Left kidney (tissue), 2 donors: ENCODE data around the gene PRKN. TPM values are rescaled to one million over a fixed set of nuclear protein-coding genes. Genes with fewer than 3 reads are reported as not detected.

Experiments
- DNase-seq: peaks from one replicate; pipeline ENCODE4 v3.0.0-alpha.2; 2013
- polyA plus RNA-seq: library from polyadenylated mRNA; unstranded; fragments of 120-200 nt; gene quantifications from one replicate; pipeline ENCODE4 v1.2.1, GENCODE V29; 2013; ENCODE audit not compliant: insufficient read length

PRKN gene
- polyA plus RNA-seq, 1 donor = 7.7 TPM

- no peak for DNase-seq
Observed at GRCh38 chr6:161443848-161444247, 1283.7 kb downstream of the PRKN start.

GRCh38 chr6:161442420-161442819 is 1285.1 kb downstream of the PRKN start:
- DNase-seq = no peak

GRCh38 chr6:161440299-161440698 is 1287.3 kb downstream of the PRKN start:
- no peak for DNase-seq

GRCh38 chr6:161439093-161439492 is 1288.5 kb downstream of the PRKN start:
- DNase-seq = no peak

GRCh38 chr6:161438430-161439030 is 1289.0 kb downstream of the PRKN start:
- DNase-seq = no peak

- DNase-seq = no peak
Observed at GRCh38 chr6:161437851-161438250, 1289.7 kb downstream of the PRKN start.

- DNase-seq = no peak
Observed at GRCh38 chr6:161436106-161436876, 1291.3 kb downstream of the PRKN start.

DNA sequence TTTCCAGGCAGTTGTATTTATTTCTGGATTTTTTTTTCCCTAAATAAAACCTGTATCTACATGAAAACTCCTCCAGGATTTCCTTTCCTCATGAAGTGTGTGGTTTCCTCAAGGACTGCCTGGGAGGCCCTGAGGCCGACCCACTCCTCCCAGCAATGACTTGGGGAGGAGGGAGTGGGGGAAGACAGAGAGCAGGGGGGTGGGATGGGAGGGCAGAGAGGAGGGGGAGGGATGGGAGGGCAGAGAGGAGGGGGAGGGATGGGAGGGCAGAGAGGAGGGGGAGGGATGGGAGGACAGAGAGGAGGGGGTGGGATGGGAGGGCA is 1291.9 kb downstream of the PRKN start:
- DNase-seq = no peak

DNA sequence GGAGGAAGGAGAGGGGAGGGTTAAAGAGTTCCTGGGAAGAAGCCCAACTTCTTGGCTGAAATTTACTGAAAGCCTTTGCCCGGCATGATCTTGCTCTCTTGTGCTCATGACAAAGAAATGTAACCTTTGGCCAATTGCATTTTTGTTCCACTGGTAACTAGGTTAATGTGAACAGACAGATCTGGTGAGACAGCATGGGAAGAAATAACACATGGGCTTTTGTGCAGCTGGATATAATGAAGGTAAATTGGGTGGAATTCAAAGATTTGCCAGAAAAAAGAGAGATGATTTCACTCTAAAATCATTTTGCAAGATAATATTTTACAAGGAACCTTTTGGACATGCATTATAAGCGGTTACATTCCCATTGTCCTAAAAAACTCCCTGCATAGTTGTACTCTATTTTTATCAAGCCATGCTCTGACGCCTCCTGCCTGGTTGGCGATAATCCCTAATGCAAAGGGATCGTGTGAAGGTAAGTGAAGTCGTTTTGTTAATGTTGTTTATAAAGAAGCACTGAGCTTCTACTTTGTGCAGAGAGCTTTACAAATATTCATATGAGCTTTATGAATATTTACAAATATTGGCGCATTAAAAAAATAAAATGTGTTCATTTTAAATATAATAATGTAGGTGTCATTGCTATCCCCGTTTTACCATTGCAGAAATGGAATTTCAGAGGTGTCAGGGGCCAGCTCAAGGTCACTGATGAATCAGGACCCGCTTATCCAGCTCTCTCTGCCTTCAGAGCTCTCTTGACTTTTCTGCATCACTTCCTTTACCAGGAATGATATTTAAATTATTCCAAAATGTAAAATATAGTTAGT is 1292.4 kb downstream of the PRKN start:
- DNase-seq = no peak

DNA sequence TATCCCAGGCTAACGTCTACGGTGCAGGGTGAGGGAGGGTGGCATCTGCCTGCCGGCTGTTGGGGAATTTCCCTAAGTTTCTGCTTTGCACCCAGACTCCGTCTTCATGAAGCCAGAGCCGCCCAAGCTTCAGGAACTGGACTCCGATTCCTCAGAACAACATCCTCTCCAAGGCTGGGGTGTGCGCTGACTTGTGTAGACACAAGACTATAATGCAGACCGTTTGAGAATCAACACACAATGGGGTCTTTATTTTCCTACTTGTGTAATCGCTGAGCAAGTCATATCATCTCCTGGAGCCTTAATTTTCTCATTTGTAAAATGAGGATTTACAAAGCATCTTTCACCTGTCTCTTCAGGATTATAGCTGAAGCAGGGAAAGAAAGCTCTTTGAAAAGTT is 1293.2 kb downstream of the PRKN start:
- DNase-seq = no peak

DNA sequence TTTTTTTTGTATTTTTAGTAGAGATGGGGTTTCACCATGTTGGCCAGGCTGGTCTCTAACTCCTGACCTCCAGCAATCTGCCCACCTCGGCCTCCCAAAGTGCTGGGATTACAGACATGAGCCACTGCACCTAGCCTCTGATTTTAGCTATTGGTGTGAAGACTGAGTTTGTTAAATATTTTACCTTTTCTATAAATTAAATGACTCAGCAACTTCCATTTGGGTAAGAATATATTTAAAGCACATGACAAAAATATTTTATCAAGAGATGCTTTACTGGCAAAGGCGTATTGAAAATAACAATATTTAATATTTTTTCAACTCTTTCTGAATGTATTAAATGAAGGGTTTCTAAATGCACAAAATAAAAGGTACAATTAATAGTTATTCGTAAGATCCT is 1295.0 kb downstream of the PRKN start:
- DNase-seq = no peak

- no peak for DNase-seq
Observed at GRCh38 chr6:161429921-161430490, 1297.6 kb downstream of the PRKN start.

DNA sequence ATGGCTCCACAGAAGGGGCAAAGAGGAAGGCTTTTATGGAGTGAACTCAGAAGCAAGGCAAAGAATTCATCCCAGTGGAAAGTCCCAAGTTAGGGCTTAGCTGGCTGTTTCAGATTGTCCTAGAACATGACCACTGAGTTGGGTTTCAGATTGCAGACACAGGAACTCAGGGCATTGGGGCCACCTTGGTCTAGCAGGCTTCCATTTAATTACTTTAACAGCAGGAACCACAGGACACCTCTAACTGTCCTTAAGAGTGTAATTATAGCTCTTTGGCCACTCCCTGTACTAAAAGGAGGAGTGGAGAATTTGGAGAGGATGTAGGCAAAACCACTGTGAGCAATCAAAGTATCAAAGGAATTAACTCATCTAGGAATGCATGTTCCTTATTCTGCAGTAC is 1303.1 kb downstream of the PRKN start:
- DNase-seq = no peak

DNA sequence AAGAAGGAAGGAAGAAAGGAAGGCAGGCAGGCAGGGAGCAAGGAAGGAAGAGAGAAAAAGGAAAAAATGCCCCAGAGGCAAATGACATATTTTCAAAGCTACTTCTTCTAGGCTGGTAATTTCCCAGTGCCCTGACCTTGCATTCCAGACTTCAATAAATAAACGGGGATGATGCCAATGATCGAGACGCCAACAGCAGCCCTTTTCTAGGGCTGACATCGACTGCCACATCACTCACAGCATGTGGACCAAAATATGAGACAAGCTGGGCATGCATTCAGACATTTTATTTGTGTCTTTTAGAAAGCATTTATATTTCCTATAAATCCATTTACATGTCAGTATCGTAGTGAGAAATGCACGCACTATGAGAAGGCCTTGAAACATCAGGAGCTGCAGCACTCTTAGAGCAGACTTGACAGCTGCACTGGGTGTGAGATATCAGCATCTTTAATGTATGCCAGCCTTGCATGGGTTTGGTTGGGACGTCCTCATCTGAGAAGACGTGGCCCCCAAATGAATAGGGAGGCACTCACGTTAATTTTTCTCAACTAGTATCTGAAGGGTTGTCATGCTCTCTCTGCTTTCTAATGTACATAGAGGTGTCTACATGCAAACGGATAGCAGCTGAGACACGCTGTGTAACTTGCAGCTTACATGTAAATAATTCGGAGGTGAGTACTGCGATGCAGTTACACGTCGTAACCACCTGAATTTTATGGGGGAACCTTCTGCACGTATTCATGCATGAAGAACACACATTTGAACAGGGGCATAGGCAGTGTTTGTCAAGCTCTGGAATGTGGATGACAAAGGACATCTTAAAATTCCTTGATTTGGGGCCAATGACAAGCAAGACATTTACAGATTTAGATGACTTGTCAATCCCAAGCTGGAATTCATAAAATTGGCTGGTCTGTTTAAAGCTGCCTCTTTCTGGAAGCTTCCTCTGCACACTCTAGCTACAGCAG is 1304.6 kb downstream of the PRKN start:
- no peak for DNase-seq

- peak; percentile 92 for DNase-seq
Observed at GRCh38 chr6:161418463-161418945, 1309.1 kb downstream of the PRKN start.

- no peak for DNase-seq
Observed at GRCh38 chr6:161417717-161418462, 1309.7 kb downstream of the PRKN start.

DNA sequence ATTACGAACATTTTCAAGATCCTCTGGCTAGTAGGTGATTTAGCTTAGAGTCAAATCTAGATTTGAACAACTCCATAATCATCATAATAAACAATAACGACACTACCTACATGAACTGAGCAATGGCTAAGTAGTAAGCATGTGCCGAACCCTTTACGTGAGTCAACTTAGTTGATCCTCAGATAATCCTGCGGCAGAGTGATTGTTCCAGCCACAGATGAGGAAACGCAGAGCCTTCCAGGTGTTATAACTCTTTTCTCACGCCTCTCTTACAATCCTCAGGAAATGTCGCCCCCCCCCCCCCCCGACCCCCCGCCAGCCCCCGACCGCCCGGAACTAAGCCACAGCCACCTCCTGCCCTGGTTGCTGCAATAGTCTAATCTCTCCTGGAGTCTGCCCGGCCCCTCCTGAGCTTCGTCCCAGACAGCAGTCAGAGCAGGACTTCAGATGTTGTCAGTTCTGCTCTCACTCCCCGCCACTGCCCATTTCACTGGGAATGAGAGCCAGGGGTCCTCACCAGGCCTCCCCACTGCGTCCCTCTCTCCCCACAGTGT is 1312.2 kb downstream of the PRKN start:
- no peak for DNase-seq

DNA sequence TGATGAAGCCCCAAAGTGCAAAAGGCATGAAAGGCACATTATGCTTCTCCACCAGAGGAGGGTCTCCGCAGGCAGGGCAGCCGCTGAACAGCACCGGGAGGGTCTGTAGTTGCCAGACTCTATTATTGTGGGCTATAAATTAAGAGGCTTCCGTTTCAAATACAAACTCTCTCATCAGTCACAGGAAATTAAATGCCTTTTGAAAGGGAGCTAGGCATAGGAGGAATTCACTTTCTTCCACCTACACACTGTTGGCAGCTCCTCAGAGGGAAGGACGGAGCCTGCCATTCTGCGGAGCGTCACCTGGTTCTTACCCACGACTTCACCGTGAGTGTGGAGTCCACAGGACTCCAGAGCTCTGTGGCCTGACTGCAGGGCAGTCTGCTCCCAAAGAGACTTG is 1312.9 kb downstream of the PRKN start:
- DNase-seq = no peak

DNA sequence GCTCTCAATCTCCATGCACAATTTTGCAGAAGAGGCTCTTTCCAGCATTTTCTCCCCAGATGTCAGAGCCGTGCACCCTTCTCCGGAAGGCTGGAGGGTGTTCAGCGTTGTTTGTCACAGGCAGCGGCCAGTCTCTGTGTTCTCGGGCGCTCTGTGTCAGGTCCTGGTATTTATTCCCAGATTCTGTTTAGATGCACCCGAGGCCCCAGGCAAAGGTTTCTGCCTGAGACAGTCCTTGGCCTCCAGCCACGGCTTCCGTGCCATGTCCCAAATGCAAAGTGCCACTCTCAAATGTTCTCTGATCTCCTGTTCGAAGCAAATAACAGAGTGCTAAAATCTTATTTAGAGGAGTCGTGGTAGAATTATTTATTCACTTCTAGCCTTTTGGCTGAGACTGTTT is 1313.4 kb downstream of the PRKN start:
- DNase-seq = no peak

- DNase-seq = no peak
Observed at GRCh38 chr6:161413355-161413771, 1314.2 kb downstream of the PRKN start.
